ENCODE data around the gene TSKU.

Gene TSKU

GRCh38 chr11:76783294-76783895 lies at the start of gene TSKU:
TSKU (plus strand) TSS chr11:76783356; CDS start chr11:76795617, 12,261 bp downstream.
- DNase-seq = no peak

GRCh38 chr11:76733906-76734305 lies 49.2 kb upstream of the TSKU start:
- DNase-seq = peak; percentile 67

- no peak for DNase-seq
Observed at GRCh38 chr11:76734456-76735420, 48.4 kb upstream of the TSKU start.

GRCh38 chr11:76735841-76736240 lies 47.3 kb upstream of the TSKU start:
- no peak for DNase-seq

GRCh38 chr11:76736266-76736665 lies 46.9 kb upstream of the TSKU start:
- DNase-seq = no peak

- no peak for DNase-seq
Observed at GRCh38 chr11:76736773-76737495, 46.2 kb upstream of the TSKU start.

GRCh38 chr11:76738618-76739240 lies 44.4 kb upstream of the TSKU start:
- no peak for DNase-seq

GRCh38 chr11:76739798-76740197 lies 43.4 kb upstream of the TSKU start:
- DNase-seq = no peak

- no peak for DNase-seq
Observed at GRCh38 chr11:76740772-76741171, 42.4 kb upstream of the TSKU start.

- DNase-seq = no peak
Observed at GRCh38 chr11:76742902-76743301, 40.3 kb upstream of the TSKU start.

GRCh38 chr11:76744186-76745043 lies 38.7 kb upstream of the TSKU start:
- DNase-seq = no peak

- DNase-seq = no peak
Observed at GRCh38 chr11:76745044-76745376, 38.1 kb upstream of the TSKU start.

- DNase-seq = no peak
Observed at GRCh38 chr11:76745561-76746207, 37.5 kb upstream of the TSKU start.

- no peak for DNase-seq
Observed at GRCh38 chr11:76747153-76747914, 35.8 kb upstream of the TSKU start.

GRCh38 chr11:76747915-76748860 lies 35.0 kb upstream of the TSKU start:
- no peak for DNase-seq

GRCh38 chr11:76748948-76749347 lies 34.2 kb upstream of the TSKU start:
- DNase-seq = no peak

- no peak for DNase-seq
Observed at GRCh38 chr11:76750067-76750466, 33.1 kb upstream of the TSKU start.

GRCh38 chr11:76750746-76751145 lies 32.4 kb upstream of the TSKU start:
- DNase-seq = no peak

GRCh38 chr11:76752321-76753143 lies 30.6 kb upstream of the TSKU start:
- no peak for DNase-seq

Data from CD4-positive, alpha-beta T cell treated with Interleukin-12 subunit alpha and Interleukin-12 subunit beta, for 1 hour (primary cell).